Measurements from ENCODE around the gene TNFAIP8L1.
"Not testable (repeated sequence)": the region's sequence is repeated elsewhere in the genome, so short reads cannot be mapped to it uniquely, and the experiment has no call there.

The TNFAIP8L1 gene

GRCh38 chr19:4652075-4652474 lies 12.8 kb downstream of the TNFAIP8L1 start:
- DNase-seq = no peak

- no peak for DNase-seq
Measured at GRCh38 chr19:4653793-4654436, 14.6 kb downstream of the TNFAIP8L1 start.

- DNase-seq = no peak
Measured at GRCh38 chr19:4654437-4655361, 15.4 kb downstream of the TNFAIP8L1 start.

- no peak for DNase-seq
Measured at GRCh38 chr19:4656102-4656501, 16.8 kb downstream of the TNFAIP8L1 start.

GRCh38 chr19:4657262-4657661 lies 17.9 kb downstream of the TNFAIP8L1 start:
- no peak for DNase-seq

GRCh38 chr19:4657835-4658234 lies 18.5 kb downstream of the TNFAIP8L1 start:
- no peak for DNase-seq

GRCh38 chr19:4660181-4660791 lies 21.0 kb downstream of the TNFAIP8L1 start:
- peak; percentile 20 for DNase-seq

GRCh38 chr19:4660993-4661392 lies 21.7 kb downstream of the TNFAIP8L1 start:
- DNase-seq = no peak

- no peak for DNase-seq
Measured at GRCh38 chr19:4662020-4662695, 22.8 kb downstream of the TNFAIP8L1 start.

GRCh38 chr19:4662812-4663211 lies 23.5 kb downstream of the TNFAIP8L1 start:
- no peak for DNase-seq

GRCh38 chr19:4664642-4665041 lies 25.3 kb downstream of the TNFAIP8L1 start:
- DNase-seq = no peak

GRCh38 chr19:4669723-4670480 lies 30.6 kb downstream of the TNFAIP8L1 start, which contains the start of gene MYDGF:
MYDGF (minus strand) TSS chr19:4670342; CDS start chr19:4670334, 8 bp downstream.
- peak; percentile 83 for DNase-seq

GRCh38 chr19:4671185-4671851 lies 32.0 kb downstream of the TNFAIP8L1 start:
- DNase-seq = no peak

GRCh38 chr19:4673216-4673615 lies 33.9 kb downstream of the TNFAIP8L1 start:
- DNase-seq = no peak

- DNase-seq = no peak
Measured at GRCh38 chr19:4673726-4674125, 34.4 kb downstream of the TNFAIP8L1 start.

GRCh38 chr19:4675346-4675745 lies 36.0 kb downstream of the TNFAIP8L1 start:
- no peak for DNase-seq

- DNase-seq = peak; percentile 23
Measured at GRCh38 chr19:4676955-4677731, 37.8 kb downstream of the TNFAIP8L1 start.

GRCh38 chr19:4678881-4679790 lies 39.8 kb downstream of the TNFAIP8L1 start:
- no peak for DNase-seq

- not testable (repeated sequence) for DNase-seq
Measured at GRCh38 chr19:4680021-4680420, 40.7 kb downstream of the TNFAIP8L1 start.

Measured in NCI-H1436 (cell line).